Measurements from ENCODE around the gene A1BG.

- TF ChIP-seq CTCF (IDR thresholded peaks at IDR 0.05 in 4 of 5, conservative IDR thresholded peaks at IDR 0.05 in 1 of 5) (no peak), POLR2A (IDR thresholded peaks at IDR 0.05) (no peak)
Observed at GRCh38 chr19:58395220-58395978, 42.1 kb upstream of the A1BG start, which contains the start of gene RNF225.

Data from gastrocnemius medialis (tissue), 4 donors.